Endometrial microvascular endothelial cells (primary cell): ENCODE data around the gene TMEM116. TPM values are rescaled to one million over a fixed set of nuclear protein-coding genes. Genes with fewer than 3 reads are reported as not detected.

Experiments
- in situ Hi-C: cut with HindIII; loops from 2 replicates; pipeline ENCODE4 v1.10.0; 2017; ENCODE audit warnings: low sequenced_read_pairs, low pct_unique_long_range_greater_than_20kb; ENCODE audit errors: inconsistent ontology term
- total RNA-seq: library from RNA; depleted of rRNA; stranded (reverse); fragments of >200 nt; gene quantifications from one replicate; pipeline ENCODE4 v1.2.3, GENCODE V29; 2015; ENCODE audit errors: inconsistent ontology term

Gene TMEM116
- total RNA-seq, 1 donor from 2014 or later, result 1.4 TPM

- in situ Hi-C loops, result no loop called here
Measured at GRCh38 chr12:111932241-111932640, 80.7 kb downstream of the TMEM116 start.

- in situ Hi-C loops, result no loop called here
Measured at GRCh38 chr12:111927346-111927745, 85.6 kb downstream of the TMEM116 start.

DNA sequence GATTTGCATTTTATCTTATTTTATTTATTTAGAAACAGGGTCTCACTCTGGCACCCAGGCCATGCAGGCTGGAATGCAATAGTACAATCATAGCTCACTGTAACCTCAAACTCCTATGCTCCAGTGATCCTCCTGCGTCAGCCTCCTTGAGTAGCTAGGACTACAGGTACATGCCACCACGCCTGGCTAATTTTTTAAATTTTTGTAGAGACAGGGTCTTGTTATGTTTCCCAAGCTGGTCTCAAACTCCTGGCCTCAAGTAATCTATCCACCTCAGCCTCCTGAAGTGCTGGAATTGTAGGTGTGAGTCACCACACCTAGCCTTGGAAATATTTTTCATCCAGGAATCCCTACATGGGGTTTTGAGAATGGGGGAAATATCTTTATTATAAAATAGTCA, 86.3 kb downstream of the TMEM116 start:
- in situ Hi-C loops, result no loop called here

GRCh38 chr12:111925171-111925570, 87.8 kb downstream of the TMEM116 start:
- in situ Hi-C loops, result no loop called here

DNA sequence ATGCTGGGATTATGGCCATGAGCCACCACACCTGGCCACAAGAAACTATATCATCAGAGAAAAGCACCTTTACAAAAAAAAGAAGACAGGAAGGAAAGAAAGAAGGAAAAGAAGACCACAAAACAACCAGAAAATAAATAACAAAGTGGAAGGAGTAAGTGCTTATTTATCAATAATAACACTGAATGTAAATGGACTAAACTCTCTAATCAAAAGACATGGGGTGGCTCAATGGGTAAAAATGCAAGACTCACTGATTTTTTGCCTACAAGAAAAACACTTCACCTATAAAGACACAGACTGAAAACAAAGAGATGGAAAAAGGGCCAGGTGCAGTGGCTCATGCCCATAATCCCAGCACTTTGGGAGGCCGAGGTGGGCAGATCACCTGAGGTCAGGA, 105.2 kb downstream of the TMEM116 start:
- in situ Hi-C loops, result no loop called here

DNA sequence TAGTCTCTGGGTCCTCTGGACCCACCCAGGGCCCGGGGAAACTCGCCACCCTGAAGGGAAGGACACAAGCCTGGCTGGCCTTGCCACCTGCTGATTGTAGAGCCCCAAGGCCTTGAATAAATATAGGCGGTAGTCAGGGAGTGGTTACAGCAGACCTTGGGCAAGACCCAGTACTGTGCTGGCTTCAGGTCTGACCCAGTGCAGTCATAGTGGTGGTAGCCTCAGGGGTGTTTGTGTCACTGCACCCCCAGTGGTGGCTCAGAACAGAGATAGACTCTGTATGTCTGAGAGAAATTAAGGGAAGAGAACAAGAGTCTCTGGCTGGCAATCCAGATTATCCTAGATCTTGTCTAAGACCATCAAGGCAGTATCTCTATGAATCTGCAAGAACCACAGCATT, 107.5 kb downstream of the TMEM116 start:
- in situ Hi-C loops, result no loop called here

DNA sequence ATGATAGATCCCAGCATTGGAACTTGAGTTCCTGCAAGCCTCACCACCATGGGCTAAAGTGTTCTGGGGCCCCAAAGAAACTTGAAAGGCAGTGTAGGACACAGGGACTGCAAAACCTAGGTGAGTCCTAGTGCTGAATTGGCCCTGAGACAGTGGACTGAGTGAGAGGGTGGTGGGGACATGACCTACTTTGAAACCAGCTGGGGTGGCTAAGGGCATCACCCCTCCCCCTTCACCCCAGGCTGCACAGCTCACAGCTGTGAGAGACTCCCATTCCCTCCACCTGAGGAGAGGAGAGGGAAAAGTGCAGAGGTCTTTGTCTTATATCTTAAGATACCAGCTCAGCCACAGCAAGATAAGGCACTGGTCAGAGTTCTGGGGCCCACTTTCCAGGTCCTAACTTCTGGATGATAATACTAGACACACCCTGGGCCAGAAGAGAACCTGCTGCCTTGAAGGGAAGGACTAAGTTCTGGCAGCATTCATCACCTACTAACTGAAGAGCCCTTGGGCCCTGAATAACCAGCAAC, 108.5 kb downstream of the TMEM116 start:
- in situ Hi-C loops, result no loop called here

- in situ Hi-C loops, result no loop called here
Measured at GRCh38 chr12:111901182-111901581, 111.8 kb downstream of the TMEM116 start.

DNA sequence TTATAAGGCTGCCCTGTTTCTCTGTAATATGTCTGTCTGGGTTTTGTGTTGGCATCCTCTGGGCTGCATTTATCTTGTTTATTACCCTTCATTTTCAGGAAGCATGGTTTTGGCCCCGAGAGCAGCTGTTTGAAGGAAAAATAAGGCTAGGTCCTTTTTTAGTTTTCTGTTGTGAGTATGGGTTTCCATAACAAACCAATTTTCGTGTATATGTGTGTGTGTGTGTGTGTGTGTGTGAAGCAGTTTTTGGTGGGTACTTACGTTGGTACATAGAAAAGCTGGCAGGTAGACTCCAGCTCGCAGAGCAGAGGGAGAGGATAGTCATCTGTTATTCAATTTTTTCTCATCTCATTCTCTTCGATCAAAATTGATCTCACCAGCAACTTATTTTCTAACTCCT, 118.4 kb downstream of the TMEM116 start:
- in situ Hi-C loops, result no loop called here

DNA sequence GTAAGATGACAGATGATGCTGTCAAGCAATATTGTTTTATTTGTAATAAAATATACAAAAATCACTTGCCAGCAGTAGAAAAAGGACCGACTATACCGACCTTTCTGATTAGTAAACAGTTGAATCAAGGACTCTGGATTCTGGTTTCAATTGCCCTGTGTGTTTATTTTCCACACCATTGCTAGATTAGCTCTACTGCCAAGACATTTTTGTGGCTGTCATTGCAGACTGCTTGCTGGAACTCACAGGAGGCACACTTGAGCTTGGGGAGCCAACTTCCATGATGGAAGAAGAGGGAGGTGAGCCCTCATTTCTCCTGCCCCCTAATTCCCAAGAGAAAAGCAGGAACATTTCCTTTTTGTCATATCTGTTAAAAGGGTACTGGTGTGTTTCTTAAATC, 119.7 kb downstream of the TMEM116 start:
- in situ Hi-C loops, result no loop called here

DNA sequence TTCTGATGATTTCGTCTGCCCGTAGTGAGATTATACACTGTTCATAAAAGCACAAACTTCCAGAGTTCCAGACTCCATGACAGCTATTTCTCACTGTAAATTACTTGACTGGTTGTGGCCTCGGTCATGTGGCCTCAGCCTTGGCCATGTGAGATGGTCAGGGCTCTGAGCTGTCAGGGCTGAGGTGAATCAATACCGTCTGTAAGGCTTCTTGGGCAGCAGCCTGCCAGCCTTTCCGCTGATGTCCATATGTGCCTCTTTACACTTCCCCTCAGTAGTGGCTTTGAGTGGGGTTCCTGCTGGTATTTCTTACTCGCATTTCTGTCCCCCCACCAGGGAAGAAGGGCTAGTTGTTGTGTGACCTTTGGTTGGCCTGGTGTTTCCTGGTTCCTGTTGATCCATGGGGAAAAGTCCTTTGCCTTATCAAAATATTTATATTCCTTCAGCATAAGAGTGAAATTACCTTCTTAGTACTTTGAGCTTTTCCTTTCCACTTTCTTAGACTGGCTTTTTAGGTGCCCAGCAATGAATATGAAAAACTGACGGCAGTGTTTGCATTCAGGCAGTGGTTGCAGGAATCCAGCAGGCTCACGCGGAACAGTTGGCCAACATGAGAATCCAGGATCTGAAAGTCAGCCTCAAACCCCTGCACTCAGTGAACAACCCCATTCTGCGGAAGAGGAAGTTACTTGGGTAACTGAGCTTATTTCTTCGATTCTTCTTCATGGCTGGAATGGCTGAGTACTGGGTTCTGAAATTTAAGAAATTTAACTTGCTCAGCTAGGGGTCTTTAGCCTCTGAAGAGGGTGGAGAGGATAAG, 124.8 kb downstream of the TMEM116 start:
- in situ Hi-C loops, result no loop called here

DNA sequence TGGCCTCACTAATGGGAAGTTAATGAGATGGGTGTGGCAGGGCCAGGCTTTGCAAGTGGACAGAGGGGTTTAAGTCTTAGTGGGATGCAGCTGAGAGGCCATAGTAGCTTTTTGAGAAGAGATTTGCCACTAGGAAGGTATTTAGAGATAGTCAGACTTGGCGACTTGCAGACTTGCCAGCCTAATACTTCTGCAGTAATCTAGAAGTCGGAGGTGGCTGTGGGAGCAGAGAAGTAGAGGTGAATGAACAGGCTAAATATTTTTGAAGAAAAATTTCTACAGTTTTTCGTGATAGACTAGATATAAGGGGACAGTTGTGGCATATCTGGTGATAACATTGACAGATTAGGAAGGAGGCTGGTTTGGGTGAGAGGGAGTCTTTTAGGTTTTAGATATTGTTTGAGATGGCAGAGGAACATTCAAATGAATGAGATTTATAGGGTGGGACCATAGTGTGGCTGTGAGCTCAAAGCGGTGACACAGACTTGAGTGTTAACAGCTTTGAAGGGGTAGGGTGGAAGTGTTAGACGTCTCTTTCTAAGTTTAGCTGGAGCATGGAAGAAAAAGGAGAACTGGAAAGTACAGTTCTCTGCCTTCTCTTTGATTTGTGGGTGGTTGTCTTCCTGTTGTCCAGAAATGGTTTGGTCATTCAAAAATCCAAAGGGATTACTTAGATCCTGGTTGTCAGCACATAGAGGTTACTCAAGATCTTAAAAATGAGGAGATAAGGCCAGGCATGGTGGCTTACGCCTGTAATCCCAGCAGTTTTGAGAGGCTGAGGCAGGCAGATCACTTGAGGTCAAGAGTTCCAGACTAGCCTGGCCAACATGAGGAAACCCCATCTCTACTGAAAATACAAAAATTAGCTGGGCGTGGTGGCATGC, 126.1 kb downstream of the TMEM116 start:
- in situ Hi-C loops, result no loop called here

- in situ Hi-C loops, result no loop called here
Measured at GRCh38 chr12:111881716-111882115, 131.2 kb downstream of the TMEM116 start.

Other genes starting within 250 kb of the TMEM116 start
- gene ALDH2, start 246.2 kb downstream of the TMEM116 start, total RNA-seq, result 52.8 TPM
- 40.8 TPM for gene MAPKAPK5, start 170.9 kb downstream of the TMEM116 start, total RNA-seq
- gene ERP29, start 261 bp upstream of the TMEM116 start, total RNA-seq, result 60.5 TPM
- 22.8 TPM for gene NAA25, start 95.6 kb upstream of the TMEM116 start, total RNA-seq
- 18.5 TPM for gene TRAFD1, start 112.4 kb upstream of the TMEM116 start, total RNA-seq